ENCODE data around the gene LDLRAD4.
"Not testable (repeated sequence)": the region's sequence is repeated elsewhere in the genome, so short reads cannot be mapped to it uniquely, and the experiment has no call there.

LDLRAD4 gene

DNA sequence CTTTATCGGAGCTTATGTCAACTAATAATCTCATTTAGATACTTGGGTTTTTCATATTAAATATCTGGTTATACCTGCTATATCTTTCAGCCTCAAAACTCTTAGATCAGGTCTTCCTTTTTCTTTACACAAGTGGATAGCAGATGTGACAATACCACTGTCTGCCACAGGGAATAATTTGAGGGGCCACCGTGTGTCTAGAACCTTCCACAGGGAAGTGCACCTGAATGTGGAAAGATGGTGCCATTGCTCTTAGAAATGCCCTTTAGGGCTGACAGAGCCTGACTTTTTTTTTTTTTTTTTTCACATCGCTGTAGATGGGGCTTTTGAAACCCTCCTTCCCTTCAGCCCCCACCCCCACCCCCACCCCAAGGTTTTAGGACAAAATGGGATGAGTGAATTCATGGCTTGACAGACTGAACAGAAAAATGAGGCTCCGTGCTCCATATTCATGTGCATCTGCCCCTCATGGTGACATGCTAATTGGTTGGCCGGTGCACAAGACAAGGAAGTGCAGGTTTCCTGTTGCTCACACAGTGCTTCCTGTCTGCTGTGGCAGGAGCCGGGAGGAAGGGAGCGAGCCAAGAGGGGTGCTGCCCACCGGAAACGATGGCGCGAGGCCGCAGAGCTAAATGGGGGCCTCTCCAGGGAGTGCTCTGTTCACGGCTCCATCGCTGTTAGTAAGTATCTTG, 246.0 kb downstream of the LDLRAD4 start:
- peak; percentile 5 for DNase-seq (ENCODE audit: low spot score)

GRCh38 chr18:13465124-13465446, 246.5 kb downstream of the LDLRAD4 start:
- no peak for DNase-seq (ENCODE audit: low spot score)

- DNase-seq (ENCODE audit: low spot score): no peak
Measured at GRCh38 chr18:13465476-13465875, 246.9 kb downstream of the LDLRAD4 start.

DNA sequence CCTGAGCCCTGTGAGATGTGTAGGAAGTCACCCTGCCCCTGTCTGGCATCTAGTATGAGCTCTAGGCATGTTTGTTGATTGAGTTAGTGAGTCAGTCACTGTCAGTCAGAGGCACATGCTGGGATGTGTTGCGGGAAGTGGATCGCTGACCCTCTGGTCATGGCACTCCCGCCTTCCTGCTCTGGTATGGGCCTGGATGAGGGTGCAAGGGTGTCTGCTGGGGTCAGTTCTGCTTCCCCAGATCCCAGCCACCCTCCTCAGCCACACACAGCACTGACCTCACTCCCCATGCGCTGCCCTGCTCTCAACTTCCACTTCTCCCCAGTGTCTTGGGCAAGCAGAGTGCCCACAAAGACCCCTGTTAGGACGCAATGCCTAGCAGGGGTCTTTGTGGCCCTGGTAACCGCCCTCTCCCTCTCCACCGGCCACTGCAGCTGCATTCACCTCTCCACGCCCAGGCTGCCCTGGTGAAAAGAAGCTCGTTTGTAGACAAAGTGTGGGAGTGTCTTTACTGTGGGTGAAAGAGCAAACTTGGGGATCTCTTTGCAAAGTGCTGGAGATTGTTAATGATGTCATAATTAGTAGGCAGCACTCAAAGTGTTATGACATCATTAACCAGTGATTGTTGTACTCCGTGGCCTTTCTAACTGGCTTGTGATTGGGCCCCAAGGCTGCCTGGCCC, 252.1 kb downstream of the LDLRAD4 start:
- DNase-seq (ENCODE audit: low spot score): no peak

- DNase-seq (ENCODE audit: low spot score): no peak
Measured at GRCh38 chr18:13471198-13471845, 252.8 kb downstream of the LDLRAD4 start.

DNA sequence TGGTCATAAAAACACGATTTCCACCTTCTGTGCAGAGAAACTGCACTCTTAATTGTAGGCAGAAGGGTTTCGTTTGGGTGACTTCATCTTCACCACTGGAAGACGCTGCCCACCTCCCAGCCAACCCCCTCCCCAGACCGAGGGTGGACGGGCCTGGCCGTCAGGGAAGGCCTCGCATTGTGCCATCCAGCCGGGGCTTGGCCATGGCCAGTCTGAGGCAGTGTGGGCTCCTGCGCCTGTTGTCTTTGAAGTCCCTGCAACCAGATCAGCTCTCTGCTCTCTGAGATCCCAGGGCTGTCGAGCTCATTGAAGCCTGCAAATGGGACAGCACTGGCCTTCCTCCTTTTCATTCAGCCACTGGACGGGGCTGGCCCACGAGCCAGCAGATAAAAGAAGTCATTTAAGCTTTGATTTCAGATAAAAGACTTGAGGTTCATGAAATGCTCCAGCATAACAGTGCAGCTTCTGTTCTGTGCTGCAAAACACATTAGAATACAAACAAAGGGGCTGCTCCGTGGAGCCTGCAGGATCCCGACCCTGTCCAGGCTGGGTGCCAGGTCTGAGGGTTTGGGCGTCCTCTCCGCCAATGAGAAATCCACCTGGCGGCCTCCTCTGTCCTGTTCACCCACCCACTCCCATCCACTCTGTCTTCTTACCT, 253.5 kb downstream of the LDLRAD4 start:
- DNase-seq (ENCODE audit: low spot score): no peak

GRCh38 chr18:13473751-13474150, 255.2 kb downstream of the LDLRAD4 start:
- DNase-seq (ENCODE audit: low spot score): no peak

- DNase-seq (ENCODE audit: low spot score): no peak
Measured at GRCh38 chr18:13474336-13474735, 255.8 kb downstream of the LDLRAD4 start.

DNA sequence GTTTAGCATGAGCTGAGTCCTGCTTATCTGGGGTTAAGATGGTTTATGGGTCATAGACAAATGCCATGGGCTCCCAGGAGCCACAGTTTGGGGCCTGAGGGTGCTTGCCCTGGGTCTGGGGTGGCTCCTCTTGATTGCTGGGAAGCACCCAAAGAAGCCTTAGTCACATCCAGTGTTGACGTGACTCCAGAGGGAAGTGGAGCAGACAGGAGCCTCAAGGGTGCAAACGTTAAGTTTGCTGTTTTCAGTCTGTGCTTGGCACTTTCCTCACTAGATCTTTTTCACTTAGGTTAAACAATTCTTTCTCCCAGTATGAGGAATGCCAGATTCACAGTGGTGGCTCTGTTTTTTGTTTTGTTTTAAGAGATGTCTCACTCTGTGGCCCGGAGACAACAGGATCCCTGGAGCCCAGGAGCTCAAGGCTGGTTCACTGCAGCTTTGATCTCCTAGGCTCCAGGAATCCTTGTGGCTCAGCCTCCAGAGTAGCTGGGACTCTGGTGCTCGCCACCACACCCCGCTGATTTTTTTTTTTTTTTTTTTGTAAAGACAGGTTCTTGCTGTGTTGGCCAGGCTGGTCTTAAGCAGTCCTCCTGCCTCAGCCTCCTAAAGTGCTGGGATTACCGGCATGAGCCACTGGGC, 256.5 kb downstream of the LDLRAD4 start:
- DNase-seq (ENCODE audit: low spot score): no peak

DNA sequence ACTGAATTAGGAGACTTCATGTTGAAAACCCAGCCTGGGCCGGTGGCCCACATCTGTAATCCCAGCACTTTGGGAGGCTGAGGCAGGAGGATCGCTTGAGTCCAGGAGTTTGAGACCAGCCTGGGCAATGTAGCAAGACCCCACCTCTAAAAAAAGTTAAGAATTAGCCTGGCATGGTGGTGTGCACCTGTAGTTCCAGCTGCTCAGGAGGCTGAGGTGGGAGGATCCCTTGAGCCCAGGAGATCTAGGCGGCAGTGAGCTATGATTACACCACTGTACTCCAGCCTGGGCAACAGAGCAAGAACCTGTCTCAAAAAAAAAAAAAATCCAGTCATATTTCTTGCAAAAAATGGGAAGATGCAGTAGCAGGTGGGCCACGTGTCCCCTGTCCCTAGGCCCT, 257.8 kb downstream of the LDLRAD4 start:
- DNase-seq (ENCODE audit: low spot score): not testable (repeated sequence)

- no peak for DNase-seq (ENCODE audit: low spot score)
Measured at GRCh38 chr18:13477147-13477683, 258.7 kb downstream of the LDLRAD4 start.

DNA sequence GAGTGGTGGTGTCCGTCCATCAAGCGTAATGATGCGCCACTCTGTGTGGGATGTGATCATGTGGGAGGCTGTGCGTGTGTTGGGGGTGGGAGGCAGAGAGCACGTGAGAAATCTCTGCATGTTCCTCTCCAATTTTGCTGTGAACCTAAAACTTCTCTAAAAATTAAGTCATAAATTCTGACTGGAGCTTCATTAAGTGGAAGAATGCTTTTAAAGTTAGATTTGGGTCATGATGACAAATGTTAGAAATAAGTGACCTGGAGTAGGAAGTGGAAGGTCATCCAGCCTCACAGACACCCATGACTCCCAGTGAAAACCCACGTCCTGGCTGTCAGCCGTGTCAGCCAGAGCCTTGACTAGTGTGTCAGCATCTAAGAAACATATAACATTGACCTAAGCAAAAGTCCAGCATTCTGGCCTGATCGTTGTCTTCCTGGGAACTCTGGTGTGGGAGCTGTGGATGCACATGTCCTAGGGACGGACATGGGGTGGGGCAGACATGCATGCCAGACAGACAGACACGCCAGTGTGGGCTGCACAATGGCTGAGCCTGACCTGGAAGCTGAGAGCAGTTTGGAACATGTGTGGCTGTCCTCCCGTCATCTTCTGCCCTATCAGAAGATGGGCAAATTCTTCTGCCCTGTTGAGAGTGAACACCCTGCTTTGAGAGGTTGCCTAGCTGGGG, 262.2 kb downstream of the LDLRAD4 start:
- DNase-seq (ENCODE audit: low spot score): no peak

GRCh38 chr18:13481331-13481730, 262.8 kb downstream of the LDLRAD4 start:
- no peak for DNase-seq (ENCODE audit: low spot score)

GRCh38 chr18:13481820-13482617, 263.5 kb downstream of the LDLRAD4 start:
- DNase-seq (ENCODE audit: low spot score): no peak

DNA sequence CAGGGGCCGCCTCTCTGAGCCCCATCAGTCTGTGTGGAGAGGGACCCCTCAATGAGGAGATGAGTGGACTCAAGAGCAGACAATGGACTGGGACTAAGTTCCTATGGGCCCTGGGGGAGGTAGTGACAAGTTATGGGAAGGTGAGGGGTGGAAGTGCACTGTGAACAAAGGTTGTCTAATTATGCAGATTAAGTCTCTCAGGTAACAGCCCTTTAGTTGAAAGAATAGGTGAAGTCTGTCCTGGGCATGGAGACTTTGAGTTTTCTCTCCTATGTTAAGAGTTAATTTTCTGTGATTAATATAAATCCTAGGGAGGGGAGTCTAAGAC, 264.0 kb downstream of the LDLRAD4 start:
- DNase-seq (ENCODE audit: low spot score): no peak

DNA sequence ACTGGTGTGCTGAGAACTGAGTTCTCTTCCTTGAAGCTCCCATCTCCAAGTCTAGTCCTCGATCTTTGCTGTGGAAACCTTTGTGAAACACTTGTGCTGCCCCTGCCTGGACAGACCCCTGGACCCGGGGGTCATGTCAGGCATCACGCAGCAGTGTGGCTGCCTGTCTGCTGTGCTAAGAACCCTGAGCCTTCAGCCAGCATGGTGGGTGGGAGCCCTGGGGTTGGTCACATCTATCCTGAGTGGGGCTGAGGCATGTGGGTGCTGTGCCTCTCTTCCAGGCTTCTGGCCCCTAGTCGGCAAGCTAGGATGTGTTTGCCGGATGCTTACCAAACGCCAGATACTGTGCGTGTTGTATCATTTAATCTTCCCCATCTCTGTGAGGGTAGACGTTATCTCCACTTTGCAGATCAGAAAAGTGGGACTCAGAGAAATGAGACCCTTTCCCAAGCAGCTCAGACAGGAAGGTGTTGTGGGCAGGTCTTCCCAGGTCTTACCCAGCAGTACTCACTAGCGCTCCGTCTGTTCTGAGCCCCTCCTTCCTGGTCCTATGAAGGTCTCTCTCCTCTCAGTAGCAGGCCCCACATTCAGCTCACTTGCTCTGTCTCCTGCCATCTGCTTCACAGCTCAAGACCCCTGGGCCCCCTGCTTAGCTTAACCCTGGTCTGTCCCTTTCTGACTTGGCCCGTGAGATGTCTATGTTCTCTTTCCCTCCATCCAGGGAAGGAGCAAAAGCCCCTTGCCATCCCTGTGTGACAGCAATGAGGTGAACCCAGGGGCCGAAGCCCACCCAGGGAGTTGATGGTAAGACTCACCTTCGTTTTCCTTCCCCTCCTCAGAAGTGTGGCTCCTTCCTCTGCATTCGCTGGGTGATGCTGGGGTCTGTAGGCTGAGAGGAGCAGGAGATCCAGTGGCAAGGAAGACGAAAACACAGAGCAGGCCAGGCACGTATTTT, 265.0 kb downstream of the LDLRAD4 start:
- no peak for DNase-seq (ENCODE audit: low spot score)

- no peak for DNase-seq (ENCODE audit: low spot score)
Measured at GRCh38 chr18:13485182-13485581, 266.6 kb downstream of the LDLRAD4 start.

DNA sequence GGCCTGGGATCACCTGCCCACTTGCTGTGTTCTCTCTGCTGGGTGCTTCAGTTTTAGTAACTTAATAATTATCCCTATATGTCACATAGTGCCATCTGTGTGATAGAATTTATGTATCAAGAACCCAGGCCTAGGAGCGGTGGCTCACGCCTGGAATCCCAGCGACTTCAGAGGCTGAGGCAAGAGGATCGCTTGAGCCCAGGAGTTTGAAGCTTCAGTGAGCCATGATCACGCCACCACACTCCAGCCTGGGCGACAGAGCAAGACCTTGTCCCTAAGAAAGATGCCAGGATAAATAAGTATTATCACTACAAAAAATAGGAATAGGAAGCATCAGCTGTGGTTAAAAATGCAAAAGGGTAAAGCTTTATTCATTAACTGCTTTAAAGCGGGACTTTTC, 267.0 kb downstream of the LDLRAD4 start:
- DNase-seq (ENCODE audit: low spot score): no peak

DNA sequence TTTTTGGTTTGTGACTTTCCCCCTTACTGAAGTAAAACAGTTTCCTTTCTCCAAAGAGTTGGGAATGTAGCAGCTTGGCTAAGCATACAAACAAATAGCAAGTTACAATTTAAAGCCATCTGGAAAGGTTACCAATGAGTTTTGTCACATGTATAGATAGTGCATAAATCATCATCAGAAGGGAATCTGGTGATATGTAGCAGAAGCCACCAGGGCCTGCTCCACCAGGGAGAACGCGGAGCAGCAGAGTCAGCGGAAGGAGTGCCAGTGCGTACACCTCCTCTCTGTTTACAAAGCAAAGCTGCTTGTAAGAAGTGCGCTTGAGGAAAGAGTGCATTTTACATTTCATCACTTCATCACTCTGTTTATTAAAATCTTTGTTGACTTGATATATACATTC, 267.7 kb downstream of the LDLRAD4 start:
- DNase-seq (ENCODE audit: low spot score): no peak

DNA sequence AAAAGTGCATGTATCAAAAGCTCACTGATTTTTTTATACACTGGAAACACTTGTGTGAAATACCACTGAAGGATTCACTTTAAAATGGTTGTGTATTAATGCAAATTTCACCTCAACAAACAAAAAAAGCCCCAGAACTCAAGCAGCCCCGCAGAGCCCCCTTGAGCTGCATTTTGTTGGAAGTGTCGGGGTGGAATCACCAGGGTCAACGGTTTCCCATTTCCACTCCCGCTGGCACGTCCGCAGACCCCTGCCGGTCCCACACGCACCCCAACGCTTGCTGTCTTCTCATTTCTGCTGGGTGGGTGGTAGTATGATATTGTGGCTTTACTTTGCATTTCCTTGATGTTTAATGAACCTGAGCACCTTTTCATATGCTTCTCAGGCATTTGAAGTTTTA, 268.1 kb downstream of the LDLRAD4 start:
- no peak for DNase-seq (ENCODE audit: low spot score)

Data from hematopoietic multipotent progenitor cell treated with erythropoietin and hydrocortisone succinate and interleukin-3 and kit ligand, for 15 days (in vitro differentiated cells).